Stimulated activated CD8-positive, alpha-beta memory T cell treated with anti-CD3 and anti-CD28 coated beads, Interleukin-15, amount 100 ng/mL, for 4 hours (primary cell): ENCODE data around the gene IL12RB1.
"Not testable (repeated sequence)": the region's sequence is repeated elsewhere in the genome, so short reads cannot be mapped to it uniquely, and the experiment has no call there.

Experiments used
- DNase-seq, 2 donors: peaks; one replicate each; pipeline ENCODE4 v3.0.0-alpha.2; 2020; ENCODE audit warnings: low read depth in 2 of 2

The IL12RB1 gene

DNA sequence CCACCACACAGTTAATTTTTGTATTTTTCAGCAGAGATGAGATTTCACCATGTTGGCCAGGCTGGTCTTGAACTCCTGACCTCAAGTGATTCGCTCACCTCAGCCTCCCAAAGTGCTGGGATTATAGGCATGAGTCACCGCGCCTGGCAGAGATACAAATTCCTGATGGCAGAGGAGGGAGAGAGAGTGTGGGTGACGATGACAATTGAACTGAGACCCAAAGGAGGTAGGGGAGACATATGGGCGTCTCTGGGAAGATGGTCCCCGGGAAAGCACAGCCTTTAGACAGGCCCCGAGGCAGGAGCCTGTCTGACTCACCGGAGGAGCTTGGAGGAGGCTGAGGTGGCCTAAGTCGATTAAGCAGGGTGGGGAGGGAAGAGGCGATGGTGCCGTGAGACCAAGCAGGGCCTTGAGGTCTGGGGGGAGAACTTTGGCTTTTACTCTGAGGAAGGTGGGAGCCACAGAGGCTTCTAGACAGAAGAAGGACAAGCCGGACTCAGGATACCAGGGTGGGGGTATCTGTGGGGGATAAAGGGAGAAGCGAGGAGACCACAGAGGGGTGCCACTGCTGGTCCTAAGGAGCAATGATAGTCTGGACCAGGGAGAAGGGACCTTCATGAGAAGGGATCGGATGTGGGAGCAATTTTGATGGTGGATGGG is 40.5 kb downstream of the IL12RB1 start:
- DNase-seq = no peak

DNA sequence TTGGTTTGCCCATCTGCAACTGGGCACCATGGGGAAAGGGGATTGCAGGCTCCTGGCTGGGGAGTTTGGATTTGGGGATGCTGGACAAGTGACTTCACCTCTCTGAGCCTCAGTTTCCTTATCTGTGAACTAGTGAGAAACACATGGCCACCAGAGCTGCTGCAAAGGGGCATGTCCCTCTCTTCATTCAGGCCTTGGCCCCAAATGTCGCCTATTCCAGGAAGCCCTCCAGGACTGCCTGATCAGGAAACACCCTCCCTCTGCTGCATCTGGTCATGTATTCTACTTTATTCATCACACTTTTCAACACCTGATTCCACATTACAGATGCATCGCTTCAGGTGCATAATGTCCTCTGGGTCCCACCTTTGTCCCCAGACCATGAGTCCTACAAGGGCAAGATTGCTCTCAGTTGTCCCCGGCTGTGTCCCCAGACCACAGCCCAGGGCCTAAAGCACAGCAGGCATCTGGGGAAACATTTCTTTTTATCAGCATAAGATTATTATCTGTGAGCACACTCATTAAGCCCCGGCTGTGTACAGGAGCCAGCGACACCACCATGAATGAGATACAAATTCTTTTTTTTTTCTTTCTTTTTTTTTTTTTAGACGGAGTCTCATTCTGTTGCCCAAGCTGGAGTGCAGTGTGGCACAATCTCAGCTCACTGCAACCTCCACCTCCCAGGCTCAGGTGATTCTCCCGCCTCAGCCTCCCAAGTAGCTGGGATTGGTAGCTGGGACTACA is 41.3 kb downstream of the IL12RB1 start:
- DNase-seq = no peak

DNA sequence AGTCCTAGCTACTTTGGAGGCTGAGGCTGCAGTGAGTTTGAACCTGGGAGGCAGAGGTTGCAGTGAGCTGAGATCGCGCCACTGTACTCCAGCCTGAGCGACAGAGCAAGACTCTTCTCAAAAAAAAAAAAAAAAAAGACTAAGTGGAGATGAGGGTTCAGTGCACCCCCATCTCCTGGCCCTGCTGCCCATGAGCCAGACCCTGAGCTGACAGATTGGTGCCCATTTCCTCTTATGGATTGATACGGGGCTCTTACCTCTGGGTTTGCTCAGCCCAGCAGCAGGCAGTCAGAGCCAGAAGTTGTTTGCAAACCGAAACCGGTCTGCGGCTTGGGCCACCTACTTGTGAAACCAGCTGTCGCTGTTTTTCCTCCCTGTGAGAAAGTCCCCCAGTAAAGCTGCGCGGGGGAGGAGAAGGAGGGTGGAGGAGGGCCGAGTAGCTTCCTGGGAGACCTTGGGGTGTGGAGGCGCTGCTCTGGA is 41.9 kb downstream of the IL12RB1 start:
- peak; percentile 75 to 85 for DNase-seq

DNA sequence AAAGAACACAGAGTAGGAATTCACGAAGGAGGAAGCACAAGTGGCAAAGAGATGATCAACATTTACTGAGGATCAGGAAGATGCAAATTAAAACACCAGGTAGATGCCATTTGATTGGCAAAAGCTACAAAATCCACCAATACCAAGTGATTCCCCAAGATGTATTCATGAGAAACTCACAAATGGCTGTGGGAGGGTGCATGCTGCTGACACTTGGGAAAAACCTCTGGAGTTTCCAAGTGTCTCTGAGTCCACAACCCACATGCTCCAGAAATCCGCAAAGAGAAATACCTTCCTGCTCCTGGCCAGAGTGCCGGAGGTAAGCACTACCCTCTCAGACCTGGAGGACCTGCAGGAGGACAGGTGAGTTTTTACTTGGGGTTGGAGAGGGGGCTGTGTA is 43.1 kb downstream of the IL12RB1 start:
- DNase-seq = no peak

DNA sequence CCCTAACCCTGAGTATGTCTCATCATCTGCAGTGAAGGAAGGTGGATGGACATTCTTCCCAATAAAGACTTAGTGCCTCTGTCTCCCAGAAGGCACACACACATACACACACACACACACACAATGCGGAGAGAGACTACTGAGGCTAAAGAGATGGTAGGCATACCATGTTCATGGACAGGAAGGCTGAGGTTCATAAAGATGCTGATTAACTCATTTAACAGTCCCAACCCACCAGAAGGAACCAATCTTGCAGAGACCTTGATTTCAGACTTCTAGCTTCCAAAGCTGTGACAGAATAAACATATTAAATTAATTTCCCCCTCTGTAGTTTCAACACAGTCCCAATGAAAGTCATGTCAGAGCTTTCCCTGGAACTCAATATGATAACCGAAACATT is 45.7 kb downstream of the IL12RB1 start:
- DNase-seq = no peak

DNA sequence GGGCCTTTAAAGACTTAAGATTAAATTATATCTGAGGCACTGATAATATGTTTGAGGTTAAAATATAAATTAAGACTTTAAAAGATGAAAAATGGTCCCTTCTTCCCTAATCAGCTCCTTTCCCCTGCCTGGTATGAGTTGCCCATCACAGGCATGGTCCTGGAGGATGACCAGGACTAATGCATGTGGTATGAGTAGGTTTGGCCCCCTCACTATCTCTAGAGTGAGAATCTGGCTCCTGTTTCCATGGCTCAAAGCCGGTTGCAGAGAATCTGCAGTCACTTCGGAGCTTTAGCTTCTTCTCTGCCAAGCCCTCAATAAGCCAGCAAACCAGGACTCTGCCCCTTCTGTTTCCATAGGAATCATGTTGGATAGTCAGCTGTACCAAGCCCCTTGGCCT is 54.6 kb downstream of the IL12RB1 start:
- DNase-seq = not testable (repeated sequence)

DNA sequence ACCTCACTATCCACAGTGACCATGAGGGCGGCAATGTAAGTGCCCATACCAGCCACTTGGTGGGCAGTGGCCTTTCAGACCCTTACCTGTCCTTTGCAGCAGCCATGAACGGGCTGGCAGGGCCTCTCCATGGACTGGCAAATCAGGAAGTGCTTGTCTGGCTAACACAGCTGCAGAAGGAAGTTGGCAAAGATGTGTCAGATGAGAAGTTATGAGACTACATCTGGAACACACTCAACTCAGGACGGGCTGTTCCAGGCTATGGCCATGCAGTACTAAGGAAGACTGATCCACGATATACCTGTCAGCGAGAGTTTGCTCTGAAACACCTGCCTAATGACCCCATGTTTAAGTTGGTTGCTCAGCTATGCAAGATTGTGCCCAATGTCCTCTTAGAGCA is 55.3 kb downstream of the IL12RB1 start:
- not testable (repeated sequence) for DNase-seq

DNA sequence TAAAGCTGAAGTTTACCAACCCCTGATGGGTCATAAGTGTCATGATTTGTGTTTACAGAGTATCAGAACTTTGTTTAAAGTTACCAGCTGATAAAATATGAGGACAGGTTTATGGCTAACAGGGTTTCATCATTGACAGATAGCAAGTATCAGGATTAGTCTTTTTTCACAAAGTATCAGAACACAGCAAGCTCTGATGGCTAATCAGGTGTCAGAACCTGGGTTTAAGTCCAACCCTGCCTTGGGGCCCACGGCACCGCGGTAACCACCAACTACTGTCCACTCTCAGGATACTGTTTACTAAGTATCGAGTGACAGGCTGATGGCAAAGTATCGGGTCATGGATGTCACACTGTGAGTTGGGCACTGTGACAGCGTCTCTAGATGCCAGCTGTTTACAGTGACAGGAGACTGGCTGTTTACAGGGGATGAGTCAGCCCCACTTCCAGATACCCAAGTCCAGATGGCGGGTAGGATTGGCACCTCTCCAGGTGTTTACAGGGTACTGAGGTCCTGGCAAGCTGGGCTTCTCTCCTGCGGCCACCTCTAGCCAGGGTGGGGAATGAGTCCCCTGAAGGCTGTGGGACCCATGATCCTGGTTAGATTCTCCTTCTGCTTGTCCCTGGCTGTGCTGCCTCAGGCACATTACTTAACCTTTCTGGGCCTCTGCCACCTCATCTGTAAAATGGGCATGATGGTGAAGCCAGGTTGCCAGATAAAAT is 57.0 kb downstream of the IL12RB1 start:
- DNase-seq = no peak

DNA sequence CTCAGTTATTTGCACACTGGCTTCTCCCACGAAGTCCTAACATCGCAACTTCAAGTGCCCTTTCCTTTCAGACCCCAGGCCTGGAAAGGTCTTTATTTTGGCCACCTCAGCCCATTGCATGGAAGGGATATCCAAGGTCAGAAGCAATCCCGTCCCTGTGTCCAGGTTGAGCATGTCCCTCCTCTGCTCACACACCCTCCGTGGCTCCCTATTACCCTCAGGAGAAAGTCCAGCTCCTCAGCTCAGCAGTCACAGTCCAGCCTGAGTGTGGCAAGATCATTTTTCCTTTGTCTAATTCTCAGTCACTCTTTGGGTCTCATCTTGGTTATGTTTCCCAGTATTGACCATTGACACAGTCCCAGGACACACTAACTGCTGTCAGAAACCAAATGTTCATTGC is 59.6 kb downstream of the IL12RB1 start:
- DNase-seq = no peak

DNA sequence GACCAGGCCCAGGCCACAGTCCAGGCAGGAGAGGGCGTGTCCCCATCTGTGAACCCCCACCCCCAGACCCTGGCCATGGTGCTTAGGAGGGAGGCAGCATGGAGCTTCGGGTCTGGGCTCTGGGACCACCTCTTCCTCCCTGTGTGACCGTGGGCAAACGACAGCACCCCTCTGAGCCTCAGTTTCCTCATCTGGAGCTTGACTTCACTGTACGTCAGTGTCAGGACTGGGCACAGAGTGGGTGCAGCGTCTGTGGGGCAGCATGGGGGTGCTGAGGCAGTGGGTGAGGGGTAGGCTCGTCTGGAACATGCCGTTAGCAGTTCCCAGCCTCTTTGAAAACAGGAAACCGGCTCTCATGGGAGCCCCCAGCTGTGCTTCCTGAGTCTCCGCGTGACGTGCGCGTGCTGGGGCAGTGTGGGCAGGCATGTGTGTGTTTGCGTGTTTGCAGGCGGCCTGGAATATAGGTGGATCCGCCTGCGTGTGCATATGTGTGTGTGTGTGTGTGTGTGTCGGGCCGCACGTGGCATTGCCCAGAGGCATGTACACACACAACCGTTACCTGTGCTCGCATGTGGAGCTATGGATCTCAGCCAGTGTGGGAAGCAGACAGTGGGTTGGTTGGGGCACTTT is 63.0 kb downstream of the IL12RB1 start:
- DNase-seq = no peak

DNA sequence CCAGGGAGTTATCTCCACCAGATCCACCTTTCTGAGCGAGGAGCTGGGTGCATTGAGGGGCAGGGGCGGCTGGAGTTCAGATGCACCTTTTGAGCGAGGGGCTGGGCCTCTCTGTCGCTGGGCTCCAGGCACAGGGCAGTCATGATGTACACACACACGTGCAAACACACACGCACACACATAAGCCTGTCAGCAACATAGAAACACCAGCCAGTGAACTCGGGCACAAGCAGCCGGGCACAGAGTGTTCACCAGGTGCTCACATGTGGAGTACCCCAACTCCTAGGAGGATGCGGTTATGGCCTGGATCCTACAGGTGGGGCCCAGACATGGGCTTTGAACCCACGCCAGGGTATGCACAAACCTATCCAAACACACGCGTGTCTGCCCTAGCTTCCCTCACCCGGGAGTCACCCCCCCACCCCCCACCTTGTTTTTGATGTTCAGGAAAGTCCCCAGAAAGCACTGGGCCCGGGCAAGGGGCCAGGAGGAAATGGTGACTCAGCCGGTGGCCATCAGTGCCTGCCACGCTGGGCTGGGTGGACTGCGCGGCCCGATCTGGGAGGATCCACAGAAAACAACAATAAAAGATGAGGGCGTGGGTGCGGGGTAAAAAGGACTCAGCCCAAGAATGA is 65.5 kb downstream of the IL12RB1 start:
- peak in 1 of 2 donors; percentile 54 for DNase-seq

DNA sequence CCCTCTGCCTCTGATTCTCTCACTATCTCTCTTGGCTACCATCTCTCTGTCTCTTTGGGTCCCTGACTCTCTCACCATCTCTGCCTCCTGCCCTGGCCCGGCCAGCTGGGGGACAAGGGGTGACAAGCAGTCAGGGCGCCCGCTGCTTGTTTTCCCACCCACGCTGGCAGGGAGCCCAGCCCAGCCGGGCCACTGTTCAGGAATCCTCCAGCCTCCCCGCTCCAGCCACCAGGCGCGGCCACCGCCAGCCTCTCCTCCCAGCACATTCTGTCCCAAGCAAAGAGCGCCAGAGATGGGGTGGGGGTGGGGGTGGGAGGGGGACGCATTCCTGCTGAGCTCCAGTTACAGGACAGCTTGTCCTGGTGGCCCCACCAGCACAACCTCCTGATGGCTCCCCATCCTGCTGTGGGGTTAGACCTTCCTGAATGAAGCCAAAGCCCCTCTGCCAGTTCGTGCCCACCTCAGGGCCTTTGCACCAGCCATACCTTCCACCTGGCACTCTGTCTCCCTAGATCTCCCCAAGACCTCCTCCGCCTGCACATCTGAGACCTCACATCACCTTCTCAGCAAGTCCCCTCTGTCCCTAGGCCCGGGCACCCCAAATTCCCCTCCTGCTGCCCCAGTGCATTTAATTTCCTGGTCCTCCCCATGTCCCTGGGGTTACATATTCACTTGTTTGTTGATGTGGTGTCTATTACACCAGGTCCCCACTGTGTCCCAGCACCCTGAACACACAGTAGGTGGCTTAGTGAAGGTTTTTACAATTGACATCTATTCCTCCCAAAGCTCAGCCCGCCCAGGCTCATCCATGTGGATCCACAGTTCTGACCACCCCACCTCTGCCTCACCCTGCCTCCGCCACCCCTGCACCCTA is 66.3 kb downstream of the IL12RB1 start:
- no peak for DNase-seq

DNA sequence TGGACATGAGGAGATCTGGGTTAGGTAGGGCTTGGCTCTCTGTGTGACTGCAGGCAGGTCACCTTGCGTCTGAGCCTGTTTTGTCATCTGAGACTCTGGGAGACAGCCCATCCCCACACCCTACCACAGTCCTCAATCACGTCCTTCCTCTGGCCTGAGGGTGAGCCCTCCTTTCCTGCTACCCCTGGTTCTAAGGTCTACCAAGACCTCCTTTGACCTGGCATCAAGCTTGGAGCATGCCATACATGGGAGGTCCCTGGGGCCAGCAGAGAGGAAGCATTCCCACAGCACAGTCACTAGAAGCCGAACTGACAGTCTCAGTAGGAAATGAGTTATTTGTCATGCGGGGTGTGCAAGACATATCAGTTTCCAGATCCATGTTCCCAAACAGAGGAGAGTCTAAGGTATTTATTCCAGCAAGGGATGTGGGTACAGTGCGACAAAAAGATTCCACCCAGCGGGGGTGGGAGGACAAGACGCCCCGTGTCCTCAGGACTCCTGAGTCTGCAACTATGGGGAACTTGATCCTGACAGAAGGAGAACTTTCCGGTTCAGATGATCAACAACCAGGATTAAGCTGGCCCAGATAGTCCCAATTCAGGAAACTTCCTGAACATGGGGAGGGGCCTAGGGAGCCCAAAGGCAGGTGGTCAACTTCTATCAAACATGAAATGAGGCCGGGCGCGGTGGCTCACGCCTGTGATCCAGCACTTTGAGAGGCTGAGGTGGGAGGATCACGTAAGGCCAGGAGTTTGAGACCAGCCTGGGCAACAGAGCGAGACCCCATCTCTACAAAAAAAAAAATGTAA is 69.3 kb downstream of the IL12RB1 start:
- no peak for DNase-seq

DNA sequence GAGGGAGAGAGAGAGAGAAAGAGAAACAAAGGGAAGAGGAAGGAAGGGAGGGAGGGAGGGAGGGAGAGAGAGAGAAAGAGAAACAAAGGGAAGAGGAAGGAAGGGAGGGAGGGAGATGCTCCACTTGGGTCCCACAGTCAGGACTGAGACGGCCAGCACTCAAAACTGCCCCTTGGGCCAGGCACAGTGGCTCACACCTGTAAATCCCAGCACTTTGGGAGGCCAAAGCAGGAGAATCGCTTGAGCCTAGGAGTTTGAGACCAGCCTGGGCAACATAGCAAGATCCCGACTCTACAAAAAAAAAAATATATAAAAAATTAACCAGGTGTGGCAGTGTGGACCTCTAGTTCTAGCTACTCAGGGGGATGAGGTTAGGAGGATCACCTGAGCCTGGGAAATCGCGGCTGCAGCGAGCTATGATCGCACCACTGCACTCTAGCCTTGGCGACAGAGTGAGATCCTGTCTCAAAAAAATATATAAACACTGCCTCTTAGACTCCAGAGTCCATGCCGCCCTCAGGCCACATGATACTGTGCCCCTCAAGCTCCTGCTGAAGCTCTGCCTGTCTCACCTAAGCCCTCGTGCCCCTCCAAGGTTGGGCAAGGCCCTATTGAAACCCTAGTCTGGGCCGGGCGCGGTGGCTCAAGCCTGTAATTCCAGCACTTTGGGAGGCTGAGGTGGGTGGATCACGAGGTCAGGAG is 70.4 kb downstream of the IL12RB1 start:
- no peak for DNase-seq

DNA sequence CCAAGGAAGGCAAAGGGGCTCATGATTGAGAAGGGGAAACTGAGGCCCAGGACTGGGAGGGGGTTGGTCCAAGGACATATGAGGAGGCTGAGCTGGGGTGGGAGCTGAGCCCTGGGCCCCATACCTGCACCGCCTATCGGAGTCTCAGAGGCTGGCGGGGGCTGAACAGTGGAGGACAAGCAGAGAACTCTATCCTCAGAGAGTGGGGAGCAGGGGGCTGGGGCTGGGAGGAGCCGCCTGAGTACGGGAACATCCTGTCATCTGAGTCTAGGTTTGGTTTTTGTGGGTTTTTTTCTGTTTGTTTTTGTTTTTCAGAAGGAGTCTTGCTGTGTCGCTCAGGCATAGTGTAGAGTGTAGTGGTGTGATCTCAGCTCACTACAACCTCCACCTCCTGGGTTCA is 72.5 kb downstream of the IL12RB1 start:
- no peak for DNase-seq

DNA sequence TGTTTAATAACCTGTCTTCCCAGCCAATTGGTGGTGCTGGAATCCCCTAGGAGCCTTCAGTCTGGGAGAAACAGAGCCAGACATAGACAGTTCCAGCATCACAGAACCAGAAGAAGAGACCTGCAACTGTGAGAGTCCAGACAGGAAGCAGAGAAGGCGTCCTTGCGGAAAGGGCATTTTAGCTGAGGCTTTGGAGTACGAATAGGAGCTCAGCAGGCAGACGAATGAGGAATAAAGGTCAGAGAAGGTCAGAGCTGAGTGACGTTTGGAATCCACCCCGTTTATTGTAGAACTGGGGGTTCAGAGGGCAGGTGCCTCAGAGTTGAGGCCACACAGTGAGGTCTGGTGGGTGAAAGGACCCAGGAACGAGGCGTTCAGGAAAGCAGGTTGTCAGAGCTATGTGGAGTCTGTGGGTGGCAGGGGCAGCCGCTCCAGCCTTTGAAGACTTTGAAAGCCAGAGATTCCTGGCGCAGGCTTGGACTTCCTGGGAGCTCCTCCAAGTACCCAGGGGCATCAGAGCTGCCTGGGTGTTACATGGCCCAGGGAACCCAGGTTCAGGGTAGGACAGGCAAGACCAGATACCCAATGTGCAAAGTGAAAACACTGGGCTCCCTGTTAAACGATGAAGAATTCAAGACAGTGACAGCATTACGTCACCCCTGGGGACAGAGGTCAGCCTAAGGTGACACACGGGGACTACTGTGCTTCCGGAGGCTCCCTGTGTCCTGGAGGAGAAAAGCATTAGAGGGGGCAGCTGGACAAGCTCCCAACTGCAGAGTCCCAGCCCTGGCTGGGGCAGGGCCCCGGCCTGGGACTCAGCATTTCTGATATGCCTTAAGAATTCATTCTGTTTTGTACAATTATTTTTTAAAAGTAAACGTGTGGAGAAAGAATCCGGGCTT is 73.3 kb downstream of the IL12RB1 start:
- DNase-seq = no peak

DNA sequence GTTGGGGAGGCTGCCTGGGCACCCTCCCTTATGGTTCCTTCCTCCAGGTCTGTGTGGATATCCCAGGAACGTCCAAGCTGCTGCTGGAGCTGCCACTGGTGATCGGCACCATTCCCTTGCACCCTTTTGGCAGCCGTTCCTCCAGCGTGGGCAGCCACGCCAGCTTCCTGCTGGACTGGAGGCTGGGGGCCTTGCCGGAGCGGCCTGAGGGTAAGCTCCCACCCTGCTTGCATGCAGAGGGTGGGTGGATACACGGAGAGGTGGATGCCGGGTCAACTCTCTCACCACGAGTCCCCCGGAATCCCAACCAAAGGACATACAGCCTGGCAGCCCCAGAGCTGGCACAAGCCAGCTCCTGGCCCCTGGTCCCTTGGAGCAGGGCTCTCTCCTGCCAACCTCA is 76.6 kb downstream of the IL12RB1 start:
- no peak for DNase-seq

DNA sequence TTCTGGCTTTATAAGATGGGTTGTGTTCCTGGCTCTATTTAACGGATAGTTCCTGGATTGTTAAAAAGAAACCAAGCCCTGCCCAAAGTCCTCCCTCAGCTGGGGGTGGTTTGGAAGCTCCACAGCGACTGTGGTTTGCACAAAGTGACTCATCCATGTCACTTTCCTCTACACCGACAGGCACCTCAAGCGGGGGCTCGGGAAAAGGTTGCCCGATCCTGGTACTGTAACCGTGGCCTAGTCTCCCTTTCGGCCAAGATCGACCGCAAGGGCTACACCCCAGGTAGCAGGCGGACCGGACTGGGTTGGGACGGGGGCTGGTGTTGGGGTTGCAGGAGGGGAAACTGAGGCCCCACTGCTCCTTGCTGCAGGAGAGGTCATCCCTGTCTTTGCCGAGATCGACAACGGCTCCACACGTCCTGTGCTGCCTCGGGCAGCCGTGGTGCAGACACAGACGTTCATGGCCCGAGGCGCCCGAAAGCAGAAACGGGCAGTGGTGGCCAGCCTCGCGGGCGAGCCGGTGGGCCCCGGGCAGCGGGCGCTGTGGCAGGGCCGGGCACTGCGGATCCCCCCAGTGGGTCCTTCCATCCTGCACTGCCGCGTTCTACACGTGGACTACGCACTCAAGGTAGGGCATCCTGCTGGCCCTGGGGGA is 77.2 kb downstream of the IL12RB1 start:
- no peak for DNase-seq
